M059J (cell line): Measurements from ENCODE around the gene RNF19B. TPM values are rescaled to one million over a fixed set of nuclear protein-coding genes. Genes with fewer than 3 reads are reported as not detected.
A peak's percentile ranks its signal among the peaks of the same experiment; 100 is the strongest.

ENCODE experiments used
- DNase-seq: peaks from one replicate; pipeline ENCODE4 v3.0.0-alpha.2; 2012; ENCODE audit warnings: low read depth
- total RNA-seq: library from RNA; depleted of rRNA; stranded (reverse); fragments of >200 nt; shearing (Covaris generic); gene quantifications from 2 replicates; pipeline ENCODE4 v1.2.3, GENCODE V29; 2014

RNF19B gene
- total RNA-seq, 1 experiment from 2014 or later = 11.9 TPM

- no peak for DNase-seq
Observed at GRCh38 chr1:32901823-32902534, 62.6 kb downstream of the RNF19B start.

GRCh38 chr1:32900956-32901822, 63.4 kb downstream of the RNF19B start, which contains the start of gene TMEM54:
Gene TMEM54, minus strand, starts transcription at chr1:32901389. Its CDS starts 151 bp downstream, at chr1:32901238.
- no peak for DNase-seq

GRCh38 chr1:32900371-32900955, 64.1 kb downstream of the RNF19B start:
- DNase-seq = no peak

- no peak for DNase-seq
Observed at GRCh38 chr1:32899586-32900296, 64.9 kb downstream of the RNF19B start.

DNA sequence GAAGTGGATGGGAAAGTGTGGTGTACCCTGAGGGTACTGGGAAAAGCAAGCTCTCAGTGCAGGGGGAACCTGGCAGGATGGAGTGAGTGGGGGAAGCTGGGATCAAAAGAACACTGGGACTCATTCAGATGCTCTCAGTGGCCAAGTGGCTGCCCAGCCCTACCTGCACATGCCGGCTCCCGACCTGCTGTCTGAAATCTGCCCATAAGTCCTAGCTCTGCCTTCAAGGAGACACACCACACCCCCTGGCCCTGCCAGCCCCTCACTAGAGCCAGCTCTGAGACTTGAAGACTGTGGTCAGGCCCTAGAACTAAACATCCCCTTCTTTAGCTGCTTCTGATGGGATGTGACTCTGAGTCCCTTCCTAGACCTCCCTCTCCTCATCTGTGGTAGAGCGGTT, 65.7 kb downstream of the RNF19B start:
- DNase-seq = no peak

DNA sequence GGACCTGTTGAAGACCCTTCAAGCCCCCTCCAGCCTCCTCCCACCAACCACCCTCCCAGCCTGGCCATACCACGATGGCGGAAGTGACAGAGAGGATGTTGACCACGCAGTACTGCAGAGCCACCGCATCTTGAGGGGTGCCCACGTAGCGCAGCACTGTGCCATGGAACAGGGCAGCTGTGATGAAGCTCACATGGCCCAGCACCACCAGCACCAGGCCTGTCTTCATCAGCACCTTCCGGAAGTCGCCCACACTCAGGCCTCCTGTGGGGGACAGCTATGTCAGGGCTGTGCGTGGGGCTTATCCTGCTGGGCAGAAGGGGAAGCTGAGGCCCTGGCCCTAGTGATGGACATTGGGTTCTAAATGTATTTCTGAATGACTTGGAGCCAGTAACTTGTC, 66.6 kb downstream of the RNF19B start:
- no peak for DNase-seq

GRCh38 chr1:32897082-32898049, 67.2 kb downstream of the RNF19B start:
- no peak for DNase-seq

- no peak for DNase-seq
Observed at GRCh38 chr1:32896451-32896850, 68.2 kb downstream of the RNF19B start.

- no peak for DNase-seq
Observed at GRCh38 chr1:32895325-32896215, 69.0 kb downstream of the RNF19B start.

- DNase-seq = no peak
Observed at GRCh38 chr1:32894681-32895080, 69.9 kb downstream of the RNF19B start.

DNA sequence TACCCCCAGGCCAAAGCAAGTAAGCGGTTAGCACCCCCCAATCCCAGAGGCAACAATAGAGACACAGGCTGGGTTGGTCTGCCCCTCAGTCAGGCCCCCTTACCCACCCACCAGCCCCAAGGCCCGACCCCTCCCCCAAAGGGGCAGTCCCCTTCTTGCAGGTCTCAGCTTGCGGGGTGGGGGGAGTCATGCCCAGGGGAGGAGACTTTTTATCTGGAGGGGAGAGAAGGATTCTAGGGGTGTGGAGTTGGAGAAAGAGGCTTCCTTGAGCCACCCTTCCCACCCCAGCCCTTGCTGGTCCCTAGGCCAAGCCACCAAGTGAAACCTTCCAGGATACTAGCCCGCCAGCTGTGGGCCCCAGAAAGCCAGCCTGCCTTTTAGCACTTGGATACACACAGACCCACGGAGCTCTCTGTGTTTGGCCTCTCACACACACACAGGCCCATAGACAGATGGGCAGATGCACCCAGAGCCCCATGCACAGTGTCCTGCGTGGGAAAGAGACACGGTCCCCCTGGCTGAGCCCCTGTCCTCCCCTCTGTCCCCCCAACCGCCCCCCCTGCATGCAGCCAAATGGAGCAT, 70.5 kb downstream of the RNF19B start:
- DNase-seq = no peak

- peak; percentile 40 for DNase-seq
Observed at GRCh38 chr1:32893198-32894018, 71.2 kb downstream of the RNF19B start.

DNA sequence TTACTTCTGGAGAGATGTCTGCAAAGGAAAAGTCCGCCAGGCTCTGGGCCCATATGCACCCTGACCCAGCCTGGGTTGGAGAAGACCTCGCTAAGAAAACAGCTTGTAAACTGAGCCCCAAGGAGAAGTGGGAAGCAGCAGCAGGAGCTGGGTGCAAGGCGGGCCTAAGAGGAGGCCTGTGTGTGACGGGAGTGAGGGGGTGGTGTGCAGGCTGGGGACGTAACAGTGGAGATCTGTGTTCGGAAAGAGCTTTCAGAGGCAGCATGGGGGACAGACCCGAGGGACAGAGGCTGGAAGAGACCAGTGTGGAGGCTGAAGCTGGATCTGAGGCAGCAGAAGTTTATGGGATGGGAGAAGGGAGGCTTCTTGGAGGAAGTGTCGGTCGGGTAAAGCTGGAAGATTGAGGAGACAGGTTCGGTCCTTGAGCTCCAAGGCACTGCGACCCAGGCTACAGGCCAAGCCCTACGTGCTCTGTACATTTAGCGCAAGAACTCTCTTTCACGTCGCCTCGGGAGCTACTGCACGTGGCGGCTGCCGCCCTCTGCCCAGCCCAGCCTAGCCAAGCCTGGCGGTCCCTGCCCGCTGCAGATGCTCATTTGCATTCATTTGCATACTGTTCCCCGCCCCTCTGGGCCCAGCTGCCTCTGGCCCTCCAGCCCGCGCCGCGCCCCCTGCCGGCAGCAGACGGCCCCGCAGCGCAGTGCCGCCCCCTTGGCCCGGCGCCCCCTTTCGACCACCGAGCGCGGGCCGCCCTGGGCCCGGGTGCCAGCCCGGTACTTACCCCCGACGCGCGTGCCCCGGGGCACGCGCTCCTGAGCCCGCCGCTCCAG, 72.0 kb downstream of the RNF19B start:
- peak; percentile 54 for DNase-seq

GRCh38 chr1:32891630-32892029, 73.0 kb downstream of the RNF19B start:
- DNase-seq = no peak

- DNase-seq = no peak
Observed at GRCh38 chr1:32891241-32891570, 73.4 kb downstream of the RNF19B start.

DNA sequence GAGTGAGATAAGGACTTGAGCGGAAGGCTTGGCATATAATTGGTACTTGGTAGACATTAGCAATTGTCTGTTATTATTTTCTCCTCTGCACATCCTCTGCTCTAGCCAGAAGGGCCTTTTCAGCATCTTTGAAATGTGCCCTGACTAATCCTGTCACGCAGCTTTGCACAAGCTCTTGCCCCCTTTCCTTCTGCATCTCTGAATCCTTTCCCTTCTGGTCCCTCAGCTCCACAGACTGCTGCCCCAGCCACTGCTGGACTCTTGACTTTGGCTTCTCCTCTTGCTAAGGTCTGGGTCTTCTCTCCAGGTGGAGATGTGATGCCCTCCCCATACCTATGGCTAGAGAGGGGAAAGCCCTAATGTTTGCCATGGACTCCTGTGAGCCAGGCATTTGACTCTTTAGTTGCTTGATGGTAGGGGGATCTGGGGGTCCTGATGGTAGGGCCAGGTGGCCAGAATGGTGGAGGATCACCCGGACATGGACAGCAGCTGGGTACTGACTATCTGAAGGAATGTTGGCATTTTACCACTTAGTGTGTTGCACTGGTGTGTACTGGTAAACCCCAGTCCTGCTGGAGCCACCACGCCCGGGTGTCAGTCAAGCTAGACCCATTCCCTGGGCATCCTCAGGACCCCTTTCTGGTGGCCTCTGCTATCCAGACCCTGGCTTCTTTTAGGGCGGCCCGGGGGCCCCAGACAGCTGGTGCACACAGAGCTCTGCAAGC, 73.9 kb downstream of the RNF19B start:
- no peak for DNase-seq

GRCh38 chr1:32889731-32890278, 74.8 kb downstream of the RNF19B start:
- no peak for DNase-seq
